GM23338 (cell line): ENCODE data around the gene CD44. TPM values are rescaled to one million over a fixed set of nuclear protein-coding genes. Genes with fewer than 3 reads are reported as not detected.

ENCODE experiments used
- ATAC-seq: fragments of 200-7000 bp; cut with Tn5 transposase; 3 replicates; pipeline ENCODE4 v1.9.1; 2020
- DNase-seq: peaks from one replicate; pipeline ENCODE4 v3.0.0-alpha.2; 2015; ENCODE audit warnings: low spot score
- H2AFZ ChIP-seq: fragments of 200-600 bp; sonication (generic); 2 replicates; pipeline ENCODE4 v1.8.0; 2016; ENCODE audit warnings: antibody characterized with exemption, mild to moderate bottlenecking, moderate library complexity
- H3F3A ChIP-seq: fragments of 200-600 bp; sonication (generic); replicated peaks from 2 replicates; pipeline ENCODE4 v1.8.0; 2017; ENCODE audit warnings: antibody characterized with exemption, mixed run types, low read depth
- H3K27ac ChIP-seq: fragments of 200-600 bp; sonication (generic); 2 replicates; pipeline ENCODE4 v1.6.1; 2016; ENCODE audit warnings: low read depth
- H3K27me3 ChIP-seq: fragments of 200-600 bp; sonication (generic); 2 replicates; pipeline ENCODE4 v1.8.0; 2016; ENCODE audit warnings: mild to moderate bottlenecking, mixed run types, moderate library complexity; ENCODE audit not compliant: insufficient read depth
- H3K36me3 ChIP-seq: fragments of 200-600 bp; sonication (generic); 2 replicates; pipeline ENCODE4 v1.8.0; 2016; ENCODE audit warnings: mild to moderate bottlenecking; ENCODE audit not compliant: insufficient read depth
- H3K4me1 ChIP-seq: fragments of 200-600 bp; sonication (generic); 2 replicates; pipeline ENCODE4 v1.8.0; 2016; ENCODE audit warnings: mild to moderate bottlenecking, moderate library complexity; ENCODE audit not compliant: insufficient read depth
- H3K4me2 ChIP-seq: fragments of 200-600 bp; sonication (generic); 2 replicates; pipeline ENCODE4 v1.7.1; 2017; ENCODE audit warnings: mixed run types
- H3K4me3 ChIP-seq: fragments of 200-600 bp; sonication (generic); 2 replicates; pipeline ENCODE4 v1.6.1; 2016; ENCODE audit warnings: mixed run types
- H3K79me2 ChIP-seq: fragments of 200-600 bp; sonication (generic); replicated peaks from 2 replicates; pipeline ENCODE4 v1.8.0; 2017; ENCODE audit warnings: mild to moderate bottlenecking; ENCODE audit not compliant: insufficient read depth
- H3K9me2 ChIP-seq: fragments of 200-600 bp; sonication (generic); 2 replicates; pipeline ENCODE4 v1.8.0; 2017; ENCODE audit not compliant: insufficient read depth
- H4K20me1 ChIP-seq: fragments of 200-600 bp; sonication (generic); replicated peaks from 2 replicates; pipeline ENCODE4 v1.8.0; 2017; ENCODE audit warnings: mild to moderate bottlenecking; ENCODE audit not compliant: insufficient read depth
- H3K27ac Mint-ChIP-seq: 2 replicates; pipeline ENCODE4 v1.8.0; 2020; ENCODE audit warnings: inconsistent platforms, mild to moderate bottlenecking, moderate library complexity, mixed read lengths
- H3K27me3 Mint-ChIP-seq: 3 replicates; pipeline ENCODE4 v1.8.0; 2022; ENCODE audit warnings: low read depth, mild to moderate bottlenecking, moderate library complexity, mixed read lengths, inconsistent platforms; ENCODE audit not compliant: insufficient read depth, poor library complexity
- H3K36me3 Mint-ChIP-seq: 3 replicates; pipeline ENCODE4 v1.8.0; 2021; ENCODE audit warnings: low read depth, mild to moderate bottlenecking, inconsistent platforms, moderate library complexity, mixed read lengths
- H3K4me1 Mint-ChIP-seq: 3 replicates; pipeline ENCODE4 v1.8.0; 2020; ENCODE audit warnings: mild to moderate bottlenecking, inconsistent platforms, mixed read lengths
- H3K4me3 Mint-ChIP-seq: 3 replicates; pipeline ENCODE4 v1.8.0; 2021; ENCODE audit warnings: moderate library complexity, mild to moderate bottlenecking, inconsistent platforms, mixed read lengths
- H3K9me3 Mint-ChIP-seq: 3 replicates; pipeline ENCODE4 v1.8.0; 2020; ENCODE audit warnings: moderate library complexity, mild to moderate bottlenecking, inconsistent platforms, mixed read lengths
- CREB1 ChIP-seq: fragments of 250-450 bp; sonication (Bioruptor Pico); IDR thresholded peaks from 2 replicates; pipeline ENCODE4 v1.5.0; 2020; ENCODE audit warnings: low read depth, mild to moderate bottlenecking, moderate library complexity
- CTCF ChIP-seq, 2 experiments: fragments of 200-600 bp in 1 of 2; sonication (generic) in 1 of 2; conservative IDR thresholded peaks; 2 replicates each; pipeline versions ENCODE4 v1.5.1 to v1.6.1; 2016 to 2017; ENCODE audit warnings: antibody characterized with exemption in 2 of 2, low read depth in 2 of 2, mild to moderate bottlenecking in 2 of 2, moderate library complexity in 1 of 2
- ETS1 ChIP-seq: IDR thresholded peaks from 2 replicates; pipeline ENCODE4 v1.6.1; 2016; ENCODE audit warnings: antibody characterized with exemption
- EZH2phosphoT487 ChIP-seq: fragments of 200-600 bp; sonication (generic); IDR thresholded peaks from one replicate; pipeline ENCODE4 v1.8.1; 2018; ENCODE audit warnings: antibody characterized with exemption; ENCODE audit not compliant: unreplicated experiment
- JUNB ChIP-seq: IDR thresholded peaks from one replicate; pipeline ENCODE4 v1.6.1; 2016; ENCODE audit warnings: antibody characterized with exemption; ENCODE audit not compliant: unreplicated experiment
- NANOG ChIP-seq: IDR thresholded peaks from 2 replicates; pipeline ENCODE4 v1.6.1; 2016; ENCODE audit warnings: antibody characterized with exemption, borderline replicate concordance
- POLR2AphosphoS5 ChIP-seq: IDR thresholded peaks from 2 replicates; pipeline ENCODE4 v1.6.1; 2016; ENCODE audit warnings: antibody characterized with exemption, low read depth
- STAT1 ChIP-seq: IDR thresholded peaks from one replicate; pipeline ENCODE4 v1.6.1; 2016; ENCODE audit warnings: antibody characterized with exemption; ENCODE audit not compliant: unreplicated experiment
- ZNF114 ChIP-seq: fragments of 250-450 bp; sonication (Bioruptor Pico); IDR thresholded peaks from 2 replicates; pipeline ENCODE4 v1.5.0; 2020; ENCODE audit warnings: mild to moderate bottlenecking, moderate library complexity
- ZNF331 ChIP-seq: fragments of 250-450 bp; sonication (Bioruptor Pico); IDR thresholded peaks from 2 replicates; pipeline ENCODE4 v1.5.0; 2020; ENCODE audit warnings: low read depth, mild to moderate bottlenecking, moderate library complexity
- ZNF462 ChIP-seq: fragments of 250-450 bp; sonication (Bioruptor Pico); IDR thresholded peaks from 2 replicates; pipeline ENCODE4 v1.5.0; 2020; ENCODE audit warnings: mild to moderate bottlenecking, moderate library complexity
- polyA plus RNA-seq: library from polyadenylated mRNA; unstranded; fragments of >200 nt; fragmentation: Nextera tagmentation; extraction: Ambion mirVana; gene quantifications from 2 replicates; pipeline ENCODE4 v1.2.1, GENCODE V29; 2016
- total RNA-seq: library from RNA; depleted of rRNA; stranded (reverse); fragments of >200 nt; shearing (Covaris generic); gene quantifications from 2 replicates; pipeline ENCODE4 v1.2.3, GENCODE V29; 2014

CD44 gene
- total and polyA plus RNA-seq, 2 experiments from 2014 or later = 4.0 to 10.1 TPM

GRCh38 chr11:35170503-35170902 is 31.5 kb downstream of the CD44 start:
- ATAC-seq = no peak
- Histone ChIP-seq H3K79me2 (no peaks in the 10 kb centered on the region), H3K4me1 (peaks cover 28% of the 10 kb centered on the region), H3K36me3 (no peaks in the 10 kb centered on the region), H3K27ac (no peak overlapping the region), H3K27me3 (no peaks in the 10 kb centered on the region), H3F3A (no peaks in the 10 kb centered on the region), H3K4me3 (no peak overlapping the region), H3K4me2 (no peak overlapping the region), H4K20me1 (no peaks in the 10 kb centered on the region), H3K9me2 (peaks cover 7% of the 10 kb centered on the region; the same call in 1 of the 2 replicates), H2AFZ (no peak overlapping the region)
- Mint-ChIP-seq H3K4me3 (no peak overlapping the region), H3K27ac (no peak overlapping the region; the same call in 1 of the 2 replicates), H3K9me3 (no peaks in the 10 kb centered on the region), H3K4me1 (peaks cover 25% of the 10 kb centered on the region), H3K27me3 (no peaks in the 10 kb centered on the region), H3K36me3 (no peaks in the 10 kb centered on the region)
- TF ChIP-seq ZNF114 (CRISPR knock-in tag) = no peak
- TF ChIP-seq ZNF331 = no peak
- no peak for TF ChIP-seq EZH2phosphoT487
- TF ChIP-seq NANOG = no peak
- no peak for TF ChIP-seq JUNB
- TF ChIP-seq CTCF (conservative IDR thresholded peaks at IDR 0.05; ENCODE audit: low read depth in 2 of 2) = no peak
- no peak for TF ChIP-seq ETS1
- no peak for TF ChIP-seq CREB1
- TF ChIP-seq POLR2AphosphoS5 = no peak
- no peak for TF ChIP-seq ZNF462
- TF ChIP-seq STAT1 = no peak
- DNase-seq = no peak
